Prostate gland (tissue), 2 donors: ENCODE measurements around the gene SCN1B. TPM values are rescaled to one million over a fixed set of nuclear protein-coding genes. Genes with fewer than 3 reads are reported as not detected.
"Not testable (repeated sequence)": the region's sequence is repeated elsewhere in the genome, so short reads cannot be mapped to it uniquely, and the experiment has no call there.

Experiments used
- DNase-seq: peaks from one replicate; pipeline ENCODE4 v3.0.0-alpha.2; 2019; ENCODE audit warnings: low spot score
- H3K27ac ChIP-seq, 2 donors: fragments of 200-600 bp; sonication (generic); 2 replicates each; pipeline ENCODE4 v1.5.1; 2017 to 2019
- H3K27me3 ChIP-seq: fragments of 200-600 bp; sonication (generic); replicated peaks from 2 replicates; pipeline ENCODE4 v1.5.1; 2019; ENCODE audit not compliant: insufficient read depth
- H3K36me3 ChIP-seq, 2 donors: fragments of 200-600 bp; sonication (generic); 1 replicate in 1 of 2; 2 replicates in 1 of 2; pipeline versions ENCODE4 v1.5.1 to v1.8.1; 2017 to 2019
- H3K4me1 ChIP-seq: fragments of 200-600 bp; sonication (generic); replicated peaks from 2 replicates; pipeline ENCODE4 v1.5.1; 2019
- H3K4me3 ChIP-seq, 2 donors: fragments of 200-600 bp; sonication (generic); 2 replicates each; pipeline ENCODE4 v1.5.1; 2017 to 2019
- H3K9me3 ChIP-seq: fragments of 200-600 bp; sonication (generic); 2 replicates; pipeline ENCODE4 v1.5.1; 2017
- POLR2A ChIP-seq: fragments of 450-650 bp; IDR thresholded peaks from one replicate; pipeline ENCODE4 v1.6.1; 2016; ENCODE audit warnings: antibody characterized with exemption, mild to moderate bottlenecking
- POLR2AphosphoS5 ChIP-seq: sonication (generic); formaldehyde crosslinking; IDR thresholded peaks from one replicate; pipeline ENCODE4 v1.6.1; 2017; ENCODE audit warnings: antibody characterized with exemption
- WGBS: methylation state at CpG from one replicate; pipeline ENCODE4 v1.1.5; 2018; 5-methylcytosine and 5-hydroxymethylcytosine counted together
- intact Hi-C: fragments of 100-400 bp; cut with DNase I; formaldehyde crosslinking; loops from one replicate; pipeline ENCODE4 v1.14.2; 2022
- total RNA-seq, 2 donors: library from RNA; depleted of rRNA; stranded (reverse); fragments of >200 nt; gene quantifications; one replicate each; pipeline ENCODE4 v1.1.0, GENCODE V29; 2016
- TF ChIP-seq, protein P1 (sequence below), 4 experiments: fragments of 200-600 bp in 2 of 4; fragments of 450-650 bp in 2 of 4; sonication (generic) in 2 of 4; IDR thresholded peaks; 1 replicate in 3 of 4; 2 replicates in 1 of 4; pipeline ENCODE4 v1.5.1; 2016 to 2019; ENCODE audit warnings: antibody characterized with exemption in 4 of 4, mild to moderate bottlenecking in 2 of 4, moderate library complexity in 2 of 4

Gene SCN1B
- total RNA-seq, 2 donors from 2014 or later, result 9.7 to 10.6 TPM

DNA sequence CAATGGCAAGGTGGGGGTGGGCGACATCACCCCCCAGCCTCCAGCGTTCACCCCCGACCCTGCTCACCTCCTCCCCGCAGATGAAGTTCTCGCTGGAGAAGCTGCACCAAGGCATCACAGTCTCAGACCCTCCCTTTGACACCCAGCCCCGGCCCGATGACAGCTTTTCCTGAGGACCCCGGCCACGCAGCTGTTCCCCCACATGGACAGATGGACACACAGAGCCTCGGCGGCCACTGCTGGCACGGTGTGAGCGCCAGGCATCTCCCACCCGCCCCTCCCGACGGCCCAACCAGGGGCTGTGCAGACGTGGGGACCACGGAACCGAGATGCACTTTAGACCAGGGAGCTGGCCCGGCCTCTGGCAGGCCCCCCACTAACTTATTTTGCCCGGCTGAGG, 4.3 kb upstream of the SCN1B start:
- Histone ChIP-seq H3K36me3 (peaks cover 9 to 19% of the 10 kb centered on the region in 2 donors), H3K27ac (no peak overlapping the region), H3K9me3 (no peaks in the 10 kb centered on the region), H3K4me3 (no peak overlapping the region), H3K27me3 (no peaks in the 10 kb centered on the region), H3K4me1 (no peaks in the 10 kb centered on the region)
- no peak for DNase-seq
- 84% methylated on average over 20 of the region's 21 CpGs for WGBS
- intact Hi-C loops, result no loop called here
- TF ChIP-seq POLR2AphosphoS5 (no peak), POLR2A (no peak)
- TF ChIP-seq, protein P1, sequence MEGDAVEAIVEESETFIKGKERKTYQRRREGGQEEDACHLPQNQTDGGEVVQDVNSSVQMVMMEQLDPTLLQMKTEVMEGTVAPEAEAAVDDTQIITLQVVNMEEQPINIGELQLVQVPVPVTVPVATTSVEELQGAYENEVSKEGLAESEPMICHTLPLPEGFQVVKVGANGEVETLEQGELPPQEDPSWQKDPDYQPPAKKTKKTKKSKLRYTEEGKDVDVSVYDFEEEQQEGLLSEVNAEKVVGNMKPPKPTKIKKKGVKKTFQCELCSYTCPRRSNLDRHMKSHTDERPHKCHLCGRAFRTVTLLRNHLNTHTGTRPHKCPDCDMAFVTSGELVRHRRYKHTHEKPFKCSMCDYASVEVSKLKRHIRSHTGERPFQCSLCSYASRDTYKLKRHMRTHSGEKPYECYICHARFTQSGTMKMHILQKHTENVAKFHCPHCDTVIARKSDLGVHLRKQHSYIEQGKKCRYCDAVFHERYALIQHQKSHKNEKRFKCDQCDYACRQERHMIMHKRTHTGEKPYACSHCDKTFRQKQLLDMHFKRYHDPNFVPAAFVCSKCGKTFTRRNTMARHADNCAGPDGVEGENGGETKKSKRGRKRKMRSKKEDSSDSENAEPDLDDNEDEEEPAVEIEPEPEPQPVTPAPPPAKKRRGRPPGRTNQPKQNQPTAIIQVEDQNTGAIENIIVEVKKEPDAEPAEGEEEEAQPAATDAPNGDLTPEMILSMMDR (IDR thresholded peaks at IDR 0.05), result no peak

DNA sequence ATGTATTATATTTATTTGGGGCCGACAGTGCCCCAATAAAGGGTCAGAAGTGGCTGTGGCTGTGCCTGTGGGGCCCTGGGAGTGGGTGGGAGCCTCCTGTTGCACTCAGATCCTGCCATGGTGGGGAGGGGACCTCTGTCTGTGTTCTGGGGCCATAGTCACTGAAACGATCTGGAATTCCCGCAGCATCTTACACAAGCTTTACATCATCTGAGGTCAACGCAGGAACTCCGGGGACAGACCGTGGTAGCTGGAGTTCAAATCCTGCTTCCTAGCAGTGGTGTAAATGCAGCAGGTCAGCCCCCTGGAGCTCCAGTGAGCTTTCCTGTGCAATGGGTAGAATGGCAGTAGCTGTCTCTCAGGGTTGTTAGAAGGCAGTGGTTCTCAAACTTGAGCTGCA, 3.9 kb upstream of the SCN1B start:
- Histone ChIP-seq H3K4me1 (no peaks in the 10 kb centered on the region), H3K36me3 (peaks cover 6 to 19% of the 10 kb centered on the region in 2 donors), H3K9me3 (no peaks in the 10 kb centered on the region), H3K4me3 (no peak overlapping the region), H3K27ac (no peak overlapping the region), H3K27me3 (no peaks in the 10 kb centered on the region)
- DNase-seq, result no peak
- no peak for TF ChIP-seq POLR2A
- no peak for TF ChIP-seq POLR2AphosphoS5
- TF ChIP-seq, protein P1 (IDR thresholded peaks at IDR 0.05), result no peak
- WGBS, result 80% methylated on average over 6 of the region's 6 CpGs
- intact Hi-C loops, result no loop called here

DNA sequence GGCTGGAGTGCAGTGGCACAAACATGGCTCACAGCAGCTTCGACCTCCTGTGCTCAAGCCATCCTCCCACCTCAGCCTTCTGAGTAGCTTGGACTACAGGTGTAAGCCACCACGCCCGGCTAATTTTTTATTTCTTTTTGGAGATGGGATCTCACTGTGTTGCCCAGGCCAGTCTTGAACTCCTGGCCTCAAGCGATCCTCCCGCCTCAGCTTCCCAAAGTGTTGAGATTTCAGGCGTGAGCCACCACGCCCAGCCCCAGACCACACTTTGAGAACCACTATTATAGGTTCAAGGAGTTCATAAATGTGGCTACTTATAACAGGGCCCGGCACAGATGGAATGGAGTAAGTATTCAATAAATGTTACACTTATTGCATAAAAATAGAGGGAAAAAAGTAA, 3.3 kb upstream of the SCN1B start:
- H3K36me3 ChIP-seq, result peaks cover under 1 to 13% of the 10 kb centered on the region in 2 donors
- TF ChIP-seq POLR2A (no peak), POLR2AphosphoS5 (no peak)
- TF ChIP-seq, protein P1 (IDR thresholded peaks at IDR 0.05), result no peak
- intact Hi-C loops, result no loop called here
- H3K27me3 ChIP-seq, result no peaks in the 10 kb centered on the region
- H3K4me3 ChIP-seq, result no peak overlapping the region
- 86% methylated on average over 8 of the region's 8 CpGs for WGBS
- no peaks in the 10 kb centered on the region for H3K4me1 ChIP-seq
- no peaks in the 10 kb centered on the region for H3K9me3 ChIP-seq
- no peak for DNase-seq
- H3K27ac ChIP-seq, result no peak overlapping the region

DNA sequence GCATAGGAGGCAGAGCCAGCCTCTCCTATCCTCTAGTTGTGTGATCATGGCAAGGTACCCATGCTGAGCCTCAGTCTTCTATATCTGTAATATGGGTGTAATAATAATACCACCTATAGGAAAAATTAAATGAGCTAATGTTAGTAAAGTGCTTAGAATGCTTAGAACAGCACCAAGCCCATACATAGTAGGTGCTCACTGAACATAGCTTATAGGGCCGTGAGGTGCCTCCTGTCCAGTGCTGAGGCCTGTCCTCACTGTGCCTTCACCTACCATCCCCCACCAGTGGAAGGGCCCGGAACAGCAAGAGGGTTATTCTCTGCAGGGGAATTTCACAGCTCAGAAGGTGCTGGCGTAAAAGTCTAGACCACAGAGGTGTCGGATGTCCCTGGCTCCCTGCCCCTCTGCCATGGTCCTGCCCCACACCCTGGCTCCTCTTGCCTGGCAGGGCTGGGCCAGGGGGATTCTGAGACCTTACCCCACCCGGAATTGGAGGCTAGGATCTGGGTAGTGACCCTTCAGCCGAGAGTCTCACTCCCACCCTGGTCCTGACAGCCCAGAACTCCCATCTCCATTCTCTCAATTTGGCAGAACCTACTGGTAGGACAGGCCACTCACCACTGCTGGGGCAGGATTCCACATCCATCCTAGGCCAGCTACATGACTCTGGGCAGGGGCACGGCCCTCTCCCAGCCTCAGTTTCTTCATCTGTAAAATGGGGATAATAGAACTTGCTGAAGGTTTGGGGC, 2.2 kb upstream of the SCN1B start:
- Histone ChIP-seq H3K9me3 (no peaks in the 10 kb centered on the region), H3K27ac (no peak overlapping the region), H3K4me3 (no peak overlapping the region), H3K4me1 (no peaks in the 10 kb centered on the region), H3K36me3 (peaks cover 0 to 6% of the 10 kb centered on the region in 2 donors), H3K27me3 (no peaks in the 10 kb centered on the region)
- 71% methylated on average over 7 of the region's 7 CpGs for WGBS
- intact Hi-C loops, result no loop called here
- no peak for DNase-seq
- no peak for TF ChIP-seq POLR2AphosphoS5
- TF ChIP-seq, protein P1 (IDR thresholded peaks at IDR 0.05), result no peak
- TF ChIP-seq POLR2A, result no peak

DNA sequence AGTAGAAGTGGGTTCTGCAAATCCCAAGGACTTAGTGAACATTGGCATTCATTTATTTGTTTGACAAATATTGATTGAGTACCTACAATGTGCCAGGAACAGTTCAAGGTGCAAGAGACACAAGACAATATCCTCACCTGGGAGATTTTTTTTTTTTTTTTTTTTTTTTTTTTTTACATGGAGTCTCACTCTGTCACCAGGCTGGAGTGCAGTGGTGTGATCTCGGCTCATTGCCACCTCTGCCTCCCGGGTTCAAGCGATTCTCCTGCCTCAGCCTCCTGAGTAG, 1.7 kb upstream of the SCN1B start:
- H3K27me3 ChIP-seq, H3K36me3 ChIP-seq, H3K9me3 ChIP-seq, intact Hi-C loops, H3K4me1 ChIP-seq, H3K4me3 ChIP-seq, H3K27ac ChIP-seq, DNase-seq: not testable (repeated sequence)
- 93% methylated on average over 3 of the region's 3 CpGs for WGBS

DNA sequence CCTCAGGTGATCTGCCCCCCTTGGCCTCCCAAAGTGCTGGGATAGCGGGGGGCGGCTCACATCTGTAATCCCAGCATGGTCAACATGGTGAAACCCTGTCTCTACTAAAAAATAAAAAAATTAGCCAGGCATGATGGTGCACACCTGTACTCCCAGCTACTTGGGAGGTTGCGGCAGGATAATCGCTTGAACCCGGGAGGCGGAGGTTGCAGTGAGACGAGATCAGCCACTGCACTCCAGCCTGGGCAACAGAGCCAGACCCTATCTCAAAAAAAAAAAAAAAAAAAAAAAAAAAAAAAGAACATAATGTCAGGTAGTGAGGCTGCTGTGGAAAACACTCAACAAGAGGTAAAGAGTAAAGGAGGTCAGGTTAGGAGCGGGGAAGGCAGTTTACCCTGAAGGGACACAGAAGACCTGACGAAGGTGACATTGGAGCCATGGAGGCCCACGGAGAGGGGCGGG, 964 bp upstream of the SCN1B start:
- H3K4me3 ChIP-seq, H3K27ac ChIP-seq, H3K36me3 ChIP-seq, H3K27me3 ChIP-seq, H3K4me1 ChIP-seq, intact Hi-C loops, H3K9me3 ChIP-seq, DNase-seq: not testable (repeated sequence)
- 77% methylated on average over 11 of the region's 11 CpGs for WGBS
